Peyer's patch (tissue), 4 donors: ENCODE measurements around the gene TOX2.

Experiments
- CTCF ChIP-seq, 6 experiments: fragments of 450-650 bp in 4 of 6; fragments of 200-600 bp in 2 of 6; sonication (generic) in 1 of 6; IDR thresholded peaks; one replicate each; pipeline ENCODE4 v1.5.1; 2017 to 2019; ENCODE audit warnings: antibody characterized with exemption in 6 of 6, mild to moderate bottlenecking in 3 of 6, moderate library complexity in 1 of 6
- POLR2A ChIP-seq, 2 donors: fragments of 450-650 bp; IDR thresholded peaks; one replicate each; pipeline ENCODE4 v1.5.1; 2017; ENCODE audit warnings: antibody characterized with exemption in 2 of 2, mild to moderate bottlenecking in 2 of 2, moderate library complexity in 2 of 2

DNA sequence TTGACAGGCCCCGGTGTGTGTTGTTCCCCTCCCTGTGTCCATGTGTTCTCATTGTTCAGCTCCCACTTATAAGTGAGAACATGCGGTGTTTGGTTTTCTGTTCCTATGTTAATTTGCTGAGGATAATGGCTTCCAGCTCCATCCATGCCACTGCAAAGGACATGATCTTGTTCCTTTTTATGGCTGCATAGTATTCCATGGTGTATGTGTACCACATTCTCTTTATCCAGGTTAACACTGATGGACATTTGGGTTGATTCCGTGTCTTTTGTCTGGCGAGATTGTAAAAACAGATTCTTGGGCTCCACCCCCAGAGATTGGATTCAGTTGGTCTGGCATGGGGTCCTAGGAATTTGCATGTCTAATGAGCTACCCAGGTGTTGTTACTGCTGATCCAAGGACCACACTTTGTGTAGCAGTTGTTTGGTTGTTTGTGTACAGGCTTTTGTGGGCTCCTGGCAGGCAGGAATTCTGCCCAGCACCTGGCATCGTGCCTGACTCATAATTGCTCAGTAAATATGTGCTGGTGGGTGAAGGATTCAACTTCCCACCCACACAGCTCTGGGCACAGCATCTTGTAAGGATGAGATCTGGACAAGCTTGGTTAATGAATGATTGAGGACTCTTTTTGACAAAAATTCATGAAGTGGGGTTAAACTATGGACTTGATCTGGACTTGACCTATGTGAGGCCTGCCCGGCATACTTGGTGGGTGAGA lies 5.2 kb downstream of the TOX2 start:
- TF ChIP-seq CTCF (IDR thresholded peaks at IDR 0.05) (no peak), POLR2A (IDR thresholded peaks at IDR 0.05) (no peak)
